Common myeloid progenitor, CD34-positive (primary cell): Measurements from ENCODE around the gene SDK2.

Experiments used
- CTCF ChIA-PET: fragments of 350-600 bp; sonication (Branson Sonifier 250); formaldehyde crosslinking; loops from one replicate; lab custom pipeline; 2021; ENCODE audit warnings: antibody characterized with exemption; lab: Charles Lee
- POLR2A ChIA-PET: fragments of 350-600 bp; sonication (Branson Sonifier 250); formaldehyde crosslinking; loops from one replicate; lab custom pipeline; 2021; ENCODE audit warnings: antibody characterized with exemption; lab: Charles Lee
- DNase-seq, 3 donors: peaks; one replicate each; pipeline versions ENCODE4 v3.0.0 to v3.0.0-alpha.2; 2013
- H3K27ac ChIP-seq, 2 experiments: 1 replicate in 1 of 2; 2 replicates in 1 of 2; pipeline ENCODE4 v1.7.0; 2013; ENCODE audit warnings: inconsistent platforms in 2 of 2, low read length in 2 of 2, mild to moderate bottlenecking in 2 of 2, low read depth in 1 of 2, moderate library complexity in 1 of 2; ENCODE audit not compliant: severe bottlenecking in 2 of 2, insufficient read depth in 1 of 2, poor library complexity in 1 of 2
- H3K27me3 ChIP-seq, 5 experiments: replicated peaks in 2 of 5; 1 replicate in 3 of 5; 2 replicates in 2 of 5; pipeline versions ENCODE4 v1.6.1 to v1.7.0; 2013; ENCODE audit warnings: low read length in 4 of 5, mild to moderate bottlenecking in 2 of 5, moderate library complexity in 2 of 5, inconsistent platforms in 1 of 5; ENCODE audit not compliant: insufficient read depth in 5 of 5, control insufficient read depth in 4 of 5
- H3K36me3 ChIP-seq, 4 experiments: 1 replicate in 2 of 4; 2 replicates in 2 of 4; pipeline versions ENCODE4 v1.6.1 to v1.7.0; 2013; ENCODE audit warnings: low read length in 3 of 4, control low read depth in 1 of 4, mild to moderate bottlenecking in 1 of 4; ENCODE audit not compliant: control insufficient read depth in 4 of 4, insufficient read depth in 4 of 4
- H3K4me1 ChIP-seq, 4 experiments: 1 replicate in 3 of 4; 2 replicates in 1 of 4; pipeline versions ENCODE4 v1.6.1 to v1.7.1; 2013; ENCODE audit warnings: low read length in 3 of 4, mild to moderate bottlenecking in 3 of 4, control low read depth in 1 of 4, inconsistent platforms in 1 of 4, moderate library complexity in 1 of 4; ENCODE audit not compliant: control insufficient read depth in 4 of 4, insufficient read depth in 4 of 4; ENCODE audit errors: control extremely low read depth in 1 of 4
- H3K4me3 ChIP-seq, 7 experiments: 1 replicate in 4 of 7; 2 replicates in 3 of 7; pipeline versions ENCODE4 v1.5.1 to v1.7.0; 2013; ENCODE audit warnings: mild to moderate bottlenecking in 7 of 7, low read length in 6 of 7, moderate library complexity in 6 of 7, inconsistent platforms in 2 of 7, low read depth in 2 of 7, control low read depth in 1 of 7; ENCODE audit not compliant: insufficient read depth in 4 of 7, control insufficient read depth in 1 of 7; ENCODE audit errors: extremely low read depth in 1 of 7
- H3K9me3 ChIP-seq, 5 experiments: 1 replicate in 4 of 5; 2 replicates in 1 of 5; pipeline versions ENCODE4 v1.6.1 to v1.7.1; 2013; ENCODE audit warnings: low read length in 4 of 5, mild to moderate bottlenecking in 2 of 5, inconsistent platforms in 1 of 5, low read depth in 1 of 5, moderate library complexity in 1 of 5; ENCODE audit not compliant: control insufficient read depth in 4 of 5, insufficient read depth in 2 of 5; ENCODE audit errors: control extremely low read depth in 1 of 5
- WGBS: methylation state at CpG from one replicate; pipeline ENCODE4 v1.1.5; 2013; ENCODE audit not compliant: insufficient coverage; 5-methylcytosine and 5-hydroxymethylcytosine counted together

SDK2 gene

GRCh38 chr17:73348018-73348828, 296.0 kb downstream of the SDK2 start:
- Histone ChIP-seq H3K9me3 (no peaks in the 10 kb centered on the region), H3K4me3 (no peak overlapping the region), H3K36me3 (peaks cover 0 to 11% (median 0%) of the 10 kb centered on the region in 4 experiments), H3K27me3 (no peaks in the 10 kb centered on the region), H3K27ac (no peak overlapping the region), H3K4me1 (no peaks in the 10 kb centered on the region)
- 86% methylated on average over 15 of the region's 19 CpGs for WGBS
- no peak for DNase-seq
- ChIA-PET CTCF (interaction anchor here (0.9 to 1.2 kb wide), 2 partner anchors 57 to 92 kb away, joined by 3 read pairs; no protein-coding TSS in a partner anchor), POLR2A (no interaction called here)

GRCh38 chr17:73347351-73347750, 296.9 kb downstream of the SDK2 start:
- 67% methylated on average over 4 of the region's 5 CpGs for WGBS
- H3K27ac ChIP-seq = no peak overlapping the region
- DNase-seq = no peak
- POLR2A ChIA-PET = no interaction called here
- H3K36me3 ChIP-seq = peaks cover 0 to 10% (median 0%) of the 10 kb centered on the region in 4 experiments
- no peaks in the 10 kb centered on the region for H3K4me1 ChIP-seq
- no peaks in the 10 kb centered on the region for H3K9me3 ChIP-seq
- no peak overlapping the region for H3K4me3 ChIP-seq
- no peaks in the 10 kb centered on the region for H3K27me3 ChIP-seq
- CTCF ChIA-PET = interaction anchor here (0.7 to 0.9 kb wide), 2 partner anchors 10 to 91 kb away, joined by 3 read pairs; no protein-coding TSS in a partner anchor

- no peak for DNase-seq
- Histone ChIP-seq H3K27me3 (no peaks in the 10 kb centered on the region), H3K36me3 (peaks cover 0 to 8% (median 0%) of the 10 kb centered on the region in 4 experiments), H3K9me3 (no peaks in the 10 kb centered on the region), H3K4me3 (no peak overlapping the region), H3K27ac (no peak overlapping the region), H3K4me1 (no peaks in the 10 kb centered on the region)
- ChIA-PET POLR2A (no interaction called here), CTCF (interaction anchor here (0.7 kb wide), 1 partner anchor 11 kb away, joined by 3 read pairs; no protein-coding TSS in a partner anchor)
- 99% methylated on average over 9 of the region's 12 CpGs for WGBS
Measured at GRCh38 chr17:73346501-73347162, 297.6 kb downstream of the SDK2 start.

- Histone ChIP-seq H3K4me3 (no peak overlapping the region), H3K9me3 (no peaks in the 10 kb centered on the region), H3K4me1 (no peaks in the 10 kb centered on the region), H3K36me3 (peaks cover 0 to 3% (median 0%) of the 10 kb centered on the region in 4 experiments), H3K27me3 (no peaks in the 10 kb centered on the region), H3K27ac (no peak overlapping the region)
- 88% methylated on average over 6 of the region's 11 CpGs for WGBS
- CTCF ChIA-PET = interaction anchor here (0.9 to 1.0 kb wide), 3 partner anchors 26 to 88 kb away, joined by 3 to 4 read pairs (median 3); no protein-coding TSS in a partner anchor
- POLR2A ChIA-PET = no interaction called here
- no peak for DNase-seq
Measured at GRCh38 chr17:73343739-73344454, 300.3 kb downstream of the SDK2 start.

GRCh38 chr17:73343168-73343634, 301.0 kb downstream of the SDK2 start:
- Histone ChIP-seq H3K27me3 (no peaks in the 10 kb centered on the region), H3K36me3 (peaks cover 0 to 3% (median 0%) of the 10 kb centered on the region in 4 experiments), H3K27ac (no peak overlapping the region), H3K9me3 (no peaks in the 10 kb centered on the region), H3K4me3 (peak overlapping the region in 1 of 7 experiments; percentile 5), H3K4me1 (no peaks in the 10 kb centered on the region)
- DNase-seq = no peak
- WGBS = 80% methylated on average over 15 of the region's 17 CpGs
- ChIA-PET CTCF (interaction anchor here (1.6 kb wide), 1 partner anchor 12 kb away, joined by 4 read pairs; no protein-coding TSS in a partner anchor), POLR2A (interaction anchor here (0.6 kb wide), 1 partner anchor 31 kb away, joined by 4 read pairs; no protein-coding TSS in a partner anchor)

- H3K4me3 ChIP-seq = no peak overlapping the region
- H3K27me3 ChIP-seq = peaks cover 0 to 1% (median 0%) of the 10 kb centered on the region in 5 experiments
- DNase-seq = peak in 2 of 3 donors; percentile 4 to 10
- H3K36me3 ChIP-seq = peaks cover 0 to 6% (median 0%) of the 10 kb centered on the region in 4 experiments
- 93% methylated on average over 3 of the region's 7 CpGs for WGBS
- ChIA-PET POLR2A (interaction anchor here (0.6 kb wide), 2 partner anchors 32 to 41 kb away, joined by 3 to 4 read pairs; no protein-coding TSS in a partner anchor), CTCF (interaction anchor here (0.6 to 1.6 kb wide), 2 partner anchors 13 to 1223 kb away, joined by 3 to 4 read pairs; no protein-coding TSS in a partner anchor)
- no peaks in the 10 kb centered on the region for H3K9me3 ChIP-seq
- no peak overlapping the region for H3K27ac ChIP-seq
- no peaks in the 10 kb centered on the region for H3K4me1 ChIP-seq
Measured at GRCh38 chr17:73342541-73343167, 301.6 kb downstream of the SDK2 start.
